Karpas-422 (cell line): ENCODE data around the gene ZC3H11A. TPM values are rescaled to one million over a fixed set of nuclear protein-coding genes. Genes with fewer than 3 reads are reported as not detected.

Experiments
- DNase-seq: peaks from one replicate; pipeline ENCODE4 v3.0.0-alpha.2; 2015
- H2AFZ ChIP-seq: fragments of 200-600 bp; sonication (generic); 2 replicates; pipeline ENCODE4 v1.6.1; 2014; ENCODE audit warnings: antibody characterized with exemption, low read length, mixed read lengths
- H3K27ac ChIP-seq: fragments of 200-600 bp; sonication (generic); 2 replicates; pipeline ENCODE4 v1.5.1; 2014; ENCODE audit warnings: mild to moderate bottlenecking, low read length, moderate library complexity
- H3K27me3 ChIP-seq: fragments of 200-600 bp; sonication (generic); 2 replicates; pipeline ENCODE4 v1.6.1; 2014; ENCODE audit warnings: low read length, mixed read lengths
- H3K36me3 ChIP-seq: fragments of 200-600 bp; sonication (generic); 2 replicates; pipeline ENCODE4 v1.6.1; 2014; ENCODE audit warnings: low read length, mixed read lengths; ENCODE audit not compliant: insufficient read depth
- H3K4me1 ChIP-seq: fragments of 200-600 bp; sonication (generic); 2 replicates; pipeline ENCODE4 v1.6.1; 2014; ENCODE audit warnings: mild to moderate bottlenecking, low read length, mixed read lengths
- H3K4me2 ChIP-seq: fragments of 200-600 bp; sonication (generic); 2 replicates; pipeline ENCODE4 v1.6.1; 2014; ENCODE audit warnings: low read length, low read depth, mild to moderate bottlenecking; ENCODE audit not compliant: poor library complexity, severe bottlenecking
- H3K4me3 ChIP-seq: fragments of 200-600 bp; sonication (generic); 2 replicates; pipeline ENCODE4 v1.5.1; 2014; ENCODE audit warnings: mild to moderate bottlenecking, antibody characterized with exemption, low read length, mixed read lengths
- H3K79me2 ChIP-seq: fragments of 200-600 bp; sonication (generic); 2 replicates; pipeline ENCODE4 v1.6.1; 2014; ENCODE audit warnings: mild to moderate bottlenecking, low read length, mixed read lengths
- H3K9ac ChIP-seq: fragments of 200-600 bp; sonication (generic); 2 replicates; pipeline ENCODE4 v1.6.0; 2014; ENCODE audit warnings: low read length
- H3K9me2 ChIP-seq: fragments of 200-600 bp; sonication (generic), shearing (Covaris generic); replicated peaks from 2 replicates; pipeline ENCODE4 v1.6.0; 2014; ENCODE audit warnings: mild to moderate bottlenecking, low read length, moderate library complexity; ENCODE audit not compliant: insufficient read depth
- H3K9me3 ChIP-seq: fragments of 300-700, 200-600 bp; sonication (generic); 2 replicates; pipeline ENCODE4 v1.6.1; 2014; ENCODE audit warnings: low read length, mixed read lengths
- H4K20me1 ChIP-seq: fragments of 200-600 bp; sonication (generic); 2 replicates; pipeline ENCODE4 v1.6.1; 2014; ENCODE audit warnings: mild to moderate bottlenecking, antibody characterized with exemption, low read length, low read depth; ENCODE audit not compliant: insufficient read depth
- small RNA-seq: library from RNA; depleted of rRNA; stranded (forward); fragments of <200 nt; gene quantifications from one replicate; pipeline ENCODE3, GENCODE V24; 2014
- total RNA-seq: library from RNA; depleted of rRNA; stranded (reverse); fragments of >200 nt; shearing (Covaris generic); gene quantifications from 2 replicates; pipeline ENCODE4 v1.2.3, GENCODE V29; 2014; ENCODE audit warnings: low replicate concordance; rRNA removed

The ZC3H11A gene
- total RNA-seq, 1 experiment from 2014 or later, result 117 TPM

DNA sequence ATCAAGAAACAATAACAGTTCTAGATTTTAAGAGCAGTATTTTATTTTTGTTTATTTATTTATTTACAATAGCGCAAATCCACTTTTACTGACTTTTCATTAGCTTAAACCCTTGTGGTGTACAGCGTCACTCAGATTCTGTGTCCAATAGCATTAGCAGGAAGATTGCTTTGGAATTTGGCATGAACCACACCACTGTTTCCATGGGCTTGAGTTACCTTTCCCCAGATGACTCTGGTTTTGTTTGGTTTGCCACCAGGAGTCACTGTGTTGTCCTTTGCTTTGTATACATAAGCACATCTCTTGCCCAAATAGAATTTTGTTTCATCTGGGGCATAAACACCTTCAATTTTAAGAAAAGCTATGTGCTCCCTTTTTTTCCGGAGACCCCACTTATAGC, 40.1 kb downstream of the ZC3H11A start:
- H3K9me3 ChIP-seq, result no peaks in the 10 kb centered on the region
- no peak overlapping the region for H2AFZ ChIP-seq
- no peaks in the 10 kb centered on the region for H3K27me3 ChIP-seq
- peaks cover 21% of the 10 kb centered on the region for H3K79me2 ChIP-seq
- H3K4me2 ChIP-seq, result no peak overlapping the region
- H3K27ac ChIP-seq, result no peak overlapping the region
- no peak overlapping the region for H3K4me3 ChIP-seq
- DNase-seq, result peak; percentile 39
- H3K4me1 ChIP-seq, result no peaks in the 10 kb centered on the region
- peaks cover 52% of the 10 kb centered on the region for H3K36me3 ChIP-seq
- no peak overlapping the region for H3K9ac ChIP-seq
- no peaks in the 10 kb centered on the region for H4K20me1 ChIP-seq
- H3K9me2 ChIP-seq, result no peaks in the 10 kb centered on the region

DNA sequence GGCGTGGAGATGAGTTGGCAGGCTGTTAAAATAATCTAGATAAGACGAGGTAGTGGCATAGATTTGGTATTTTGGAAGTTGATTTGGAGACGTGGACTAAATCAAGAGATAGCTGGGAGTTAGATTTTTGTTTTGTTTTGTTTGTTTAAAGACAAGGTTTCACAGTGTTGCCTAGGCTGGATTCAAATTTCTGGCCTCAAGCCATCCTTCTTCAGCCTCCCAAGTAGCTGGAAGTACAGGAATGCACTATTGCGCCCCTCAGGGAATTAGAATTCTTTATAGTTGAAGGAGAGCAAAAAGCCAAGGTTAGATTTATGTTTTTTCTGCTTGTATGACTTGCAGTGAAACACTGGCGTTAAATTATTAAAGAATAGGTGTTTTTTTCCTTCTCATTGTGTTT, 43.7 kb downstream of the ZC3H11A start:
- H3K4me3 ChIP-seq, result no peak overlapping the region
- no peak overlapping the region for H3K4me2 ChIP-seq
- H3K27me3 ChIP-seq, result no peaks in the 10 kb centered on the region
- H3K4me1 ChIP-seq, result no peaks in the 10 kb centered on the region
- H3K27ac ChIP-seq, result no peak overlapping the region
- peaks cover 50% of the 10 kb centered on the region for H3K36me3 ChIP-seq
- no peaks in the 10 kb centered on the region for H3K9me3 ChIP-seq
- no peak overlapping the region for H2AFZ ChIP-seq
- DNase-seq, result peak; percentile 11
- no peaks in the 10 kb centered on the region for H4K20me1 ChIP-seq
- H3K79me2 ChIP-seq, result peaks cover 19% of the 10 kb centered on the region
- no peak overlapping the region for H3K9ac ChIP-seq
- no peaks in the 10 kb centered on the region for H3K9me2 ChIP-seq

- H3K4me2 ChIP-seq, result no peak overlapping the region
- peak; percentile 21 for DNase-seq
- peaks cover 16% of the 10 kb centered on the region for H3K79me2 ChIP-seq
- no peaks in the 10 kb centered on the region for H3K27me3 ChIP-seq
- H3K4me1 ChIP-seq, result no peaks in the 10 kb centered on the region
- no peaks in the 10 kb centered on the region for H3K9me3 ChIP-seq
- no peak overlapping the region for H3K4me3 ChIP-seq
- H3K9me2 ChIP-seq, result no peaks in the 10 kb centered on the region
- H3K36me3 ChIP-seq, result peaks cover 43% of the 10 kb centered on the region
- no peak overlapping the region for H2AFZ ChIP-seq
- H4K20me1 ChIP-seq, result no peaks in the 10 kb centered on the region
- H3K9ac ChIP-seq, result no peak overlapping the region
- no peak overlapping the region for H3K27ac ChIP-seq
Measured at GRCh38 chr1:203840208-203840808, 44.9 kb downstream of the ZC3H11A start.

DNA sequence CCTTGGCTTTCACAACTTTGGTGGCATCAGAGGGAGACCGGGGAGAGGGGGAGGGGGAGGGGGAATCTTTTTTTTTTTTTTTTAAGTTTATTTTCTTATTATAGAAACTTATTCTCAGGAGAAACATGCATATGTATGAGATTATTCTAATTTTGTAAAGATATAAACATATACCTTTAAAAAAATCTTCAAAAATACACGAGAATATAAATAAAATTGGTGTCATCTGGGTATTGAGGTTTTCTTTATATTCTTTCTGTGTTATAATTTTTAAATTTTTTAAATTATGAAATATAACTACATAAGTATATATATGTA, 47.1 kb downstream of the ZC3H11A start:
- H3K36me3 ChIP-seq, result peaks cover 48% of the 10 kb centered on the region
- no peak overlapping the region for H2AFZ ChIP-seq
- H4K20me1 ChIP-seq, result no peaks in the 10 kb centered on the region
- H3K27ac ChIP-seq, result no peak overlapping the region
- no peaks in the 10 kb centered on the region for H3K27me3 ChIP-seq
- H3K9ac ChIP-seq, result no peak overlapping the region
- H3K4me3 ChIP-seq, result no peak overlapping the region
- H3K4me2 ChIP-seq, result no peak overlapping the region
- peaks cover 14% of the 10 kb centered on the region for H3K79me2 ChIP-seq
- H3K4me1 ChIP-seq, result no peaks in the 10 kb centered on the region
- H3K9me3 ChIP-seq, result no peaks in the 10 kb centered on the region
- no peaks in the 10 kb centered on the region for H3K9me2 ChIP-seq
- no peak for DNase-seq

- no peak overlapping the region for H3K4me3 ChIP-seq
- no peaks in the 10 kb centered on the region for H3K9me3 ChIP-seq
- H2AFZ ChIP-seq, result no peak overlapping the region
- H3K4me2 ChIP-seq, result no peak overlapping the region
- H3K27me3 ChIP-seq, result no peaks in the 10 kb centered on the region
- H4K20me1 ChIP-seq, result no peaks in the 10 kb centered on the region
- no peak overlapping the region for H3K9ac ChIP-seq
- H3K79me2 ChIP-seq, result peaks cover 14% of the 10 kb centered on the region
- H3K9me2 ChIP-seq, result no peaks in the 10 kb centered on the region
- H3K4me1 ChIP-seq, result no peaks in the 10 kb centered on the region
- no peak for DNase-seq
- peaks cover 47% of the 10 kb centered on the region for H3K36me3 ChIP-seq
- no peak overlapping the region for H3K27ac ChIP-seq
Measured at GRCh38 chr1:203843435-203843834, 48.0 kb downstream of the ZC3H11A start.

Small RNA genes lying within 50 kb of the gene (small RNA-seq; reads per million reads assigned to genes)
- 6.2 reads per million, percentile 84 among the genes with 10 or more reads in this experiment for gene ZC3H11A

Other genes with a start within 250 kb of the ZC3H11A start
- gene ATP2B4, start 168.8 kb upstream of the ZC3H11A start, total RNA-seq, result 2.5 and 2.7 TPM in 2 replicates
- not detected in 2 replicates for gene LAX1, start 30.4 kb upstream of the ZC3H11A start, total RNA-seq
- gene ZBED6, start within 50 bp of the ZC3H11A start, total RNA-seq, result 16.5 and 34.7 TPM in 2 replicates
- gene SNRPE, start 66.0 kb downstream of the ZC3H11A start, total RNA-seq, result 77.1 and 95.9 TPM in 2 replicates